ENCODE data around the gene CPVL. TPM values are rescaled to one million over a fixed set of nuclear protein-coding genes. Genes with fewer than 3 reads are reported as not detected.

The CPVL gene
- total and polyA plus RNA-seq, 2 of the 4 experiments (the other 2 are of a cell fraction), result not detected

DNA sequence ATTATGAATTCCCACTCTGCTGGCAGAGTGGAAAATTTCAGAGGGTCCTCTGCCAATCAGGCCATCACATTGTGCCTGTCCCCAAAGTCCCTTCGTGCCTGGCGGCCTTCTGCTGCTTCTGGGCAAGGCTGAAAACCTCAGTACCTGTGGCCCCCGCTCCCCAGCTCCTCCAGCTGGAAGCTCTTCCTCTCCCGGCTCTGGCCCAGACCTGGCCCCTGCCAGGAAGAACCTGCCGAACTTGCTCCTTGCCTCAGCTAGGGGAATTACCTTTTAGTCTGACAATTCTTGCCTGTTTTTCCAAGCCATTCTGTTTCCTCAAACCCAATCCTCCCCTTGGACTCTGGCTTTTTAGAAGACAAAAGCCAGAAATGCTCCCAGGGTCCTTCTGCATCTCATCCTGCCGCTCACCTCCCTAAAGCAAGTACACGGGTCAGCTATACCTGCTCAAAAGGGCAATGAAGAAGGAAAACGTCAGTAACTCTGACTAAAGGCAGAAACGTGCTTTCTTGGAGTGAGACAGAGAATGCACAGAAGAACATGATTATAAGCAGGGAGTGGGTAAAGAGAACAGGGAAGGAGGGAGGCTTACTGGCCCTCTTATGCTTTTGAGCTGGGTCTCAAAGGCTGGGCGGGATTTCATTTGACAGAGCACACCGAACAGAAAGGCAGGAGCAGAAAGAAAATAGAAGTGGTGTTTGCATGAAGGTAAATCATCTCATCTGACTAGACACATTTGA is 160.1 kb downstream of the CPVL start (continued):
- TF ChIP-seq RFX5 (IDR thresholded peaks at IDR 0.05; ENCODE audit: low read depth, low read length), result no peak

DNA sequence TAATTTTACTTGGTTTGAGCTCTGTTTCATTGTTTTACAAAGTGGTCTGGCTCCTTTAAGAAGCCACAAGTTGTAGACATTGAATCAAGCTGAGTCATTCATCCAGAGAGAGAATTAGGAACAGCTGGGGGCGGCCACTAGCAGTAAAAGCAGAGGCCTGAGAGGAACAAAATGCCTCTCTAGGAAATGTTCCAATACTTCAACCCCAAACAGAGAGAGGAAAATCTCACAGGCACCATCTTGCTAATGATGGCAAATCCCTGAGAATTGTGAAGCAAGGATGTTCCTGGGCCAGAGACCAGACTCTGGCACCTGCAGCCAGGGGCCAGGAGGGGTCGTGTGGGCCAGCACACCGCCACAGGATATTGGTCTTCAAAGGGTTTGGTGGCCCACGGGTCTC is 161.7 kb downstream of the CPVL start:
- TF ChIP-seq MXI1 (IDR thresholded peaks at IDR 0.05; ENCODE audit: borderline replicate concordance, low read depth, low read length), result no peak
- no peak for TF ChIP-seq CEBPB (IDR thresholded peaks at IDR 0.05; ENCODE audit: low read depth, low read length)
- TF ChIP-seq CHD1 (IDR thresholded peaks at IDR 0.05; ENCODE audit: low read depth, low read length), result no peak
- TF ChIP-seq FOS (IDR thresholded peaks at IDR 0.05; ENCODE audit: low read depth, low read length), result peak; percentile 42; the same call in 1 of the 2 replicates
- TF ChIP-seq, protein P1, sequence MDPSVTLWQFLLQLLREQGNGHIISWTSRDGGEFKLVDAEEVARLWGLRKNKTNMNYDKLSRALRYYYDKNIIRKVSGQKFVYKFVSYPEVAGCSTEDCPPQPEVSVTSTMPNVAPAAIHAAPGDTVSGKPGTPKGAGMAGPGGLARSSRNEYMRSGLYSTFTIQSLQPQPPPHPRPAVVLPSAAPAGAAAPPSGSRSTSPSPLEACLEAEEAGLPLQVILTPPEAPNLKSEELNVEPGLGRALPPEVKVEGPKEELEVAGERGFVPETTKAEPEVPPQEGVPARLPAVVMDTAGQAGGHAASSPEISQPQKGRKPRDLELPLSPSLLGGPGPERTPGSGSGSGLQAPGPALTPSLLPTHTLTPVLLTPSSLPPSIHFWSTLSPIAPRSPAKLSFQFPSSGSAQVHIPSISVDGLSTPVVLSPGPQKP (IDR thresholded peaks at IDR 0.05; ENCODE audit: borderline replicate concordance, low read depth, low read length), result no peak
- TF ChIP-seq NFE2L2 (IDR thresholded peaks at IDR 0.05; ENCODE audit: low read depth, low read length), result peak; percentile 91
- peak; percentile 34 for TF ChIP-seq MAFK (IDR thresholded peaks at IDR 0.05; ENCODE audit: low read depth, low read length)
- DNase-seq (peak; percentile 85), ATAC-seq (ENCODE audit: low read depth) (peak; percentile 77)
- in situ Hi-C loops (cut with MboI; ENCODE audit: low sequenced_read_pairs), result no loop called here
- Histone ChIP-seq H2BK20ac (ENCODE audit: low read depth, low read length) (no peak overlapping the region), H3K27ac (ENCODE audit: insufficient read depth, low read length) (peak overlapping the region; percentile 94), H3K14ac (replicated peaks; ENCODE audit: low read depth, low read length) (0 out of 2 replicates have a peak overlapping the region, but pooled peaks have one; percentile 28), H4K20me1 (ENCODE audit: insufficient read depth, low read length) (no peaks in the 10 kb centered on the region), H3K4me2 (ENCODE audit: low read depth, low read length) (peak overlapping the region; percentile 69), H4K8ac (ENCODE audit: low read depth in 2 of 2, low read length in 2 of 2) (peak overlapping the region; percentile 54 to 79; a peak in 3 of 4 replicates), H3K56ac (ENCODE audit: extremely low read depth, insufficient read depth, low read length) (no peak overlapping the region), H4K5ac (ENCODE audit: low read depth, low read length) (peak overlapping the region; percentile 71), H3K36me3 (ENCODE audit: control insufficient read depth, insufficient read depth, low read length) (no peaks in the 10 kb centered on the region), H3K9me1 (ENCODE audit: insufficient read depth, low read length) (peaks cover 15% of the 10 kb centered on the region), H2BK5ac (ENCODE audit: low read depth, low read length, poor library complexity, severe bottlenecking) (peak overlapping the region; percentile 79), H2AFZ (replicated peaks; ENCODE audit: low read length, poor library complexity) (peak overlapping the region; percentile 87), H3K4me1 (ENCODE audit: control insufficient read depth, insufficient read depth, low read length) (peaks cover 22% of the 10 kb centered on the region), H3K79me1 (ENCODE audit: low read depth in 1 of 2, low read length in 2 of 2) (no peaks in the 10 kb centered on the region), H2BK15ac (ENCODE audit: low read depth, low read length) (peak overlapping the region; percentile 59; the same call in 1 of the 3 replicates), H3K27me3 (ENCODE audit: control insufficient read depth, insufficient read depth, low read length) (no peaks in the 10 kb centered on the region), H4K91ac (ENCODE audit: insufficient read depth, low read depth, low read length) (peak overlapping the region; percentile 79), H3K4me3 (ENCODE audit: insufficient read depth, low read depth, low read length) (no peak overlapping the region), H3K4ac (ENCODE audit: low read depth, low read length) (peak overlapping the region; percentile 73; the same call in 1 of the 2 replicates), H2AK5ac (ENCODE audit: low read depth, low read length) (peak overlapping the region; percentile 63), H2AK9ac (replicated peaks; ENCODE audit: low read depth, low read length, poor library complexity) (no peak overlapping the region), H3K18ac (ENCODE audit: low read depth, low read length) (peak overlapping the region; percentile 87), H2BK120ac (ENCODE audit: low read depth, low read length) (peak overlapping the region; percentile 85), H3K9ac (ENCODE audit: low read depth, low read length) (no peak overlapping the region), H3K9me3 (ENCODE audit: control insufficient read depth, insufficient read depth, low read length) (no peaks in the 10 kb centered on the region), H3K23ac (ENCODE audit: low read depth, low read length) (no peak overlapping the region)
- dilution Hi-C loops (cut with HindIII; ENCODE audit: low sequenced_read_pairs, unreplicated experiment), result no loop called here
- CTCF ChIA-PET, result interaction anchor here (0.6 to 1.2 kb wide), 2 partner anchors 28 to 1295 kb away, joined by 3 to 6 read pairs; no protein-coding TSS in a partner anchor
- intact Hi-C loops (cut with micrococcal nuclease), result no loop called here
- POLR2A ChIA-PET (ENCODE audit: unreplicated experiment), result no interaction called here
- no TSS peak for BruUV-seq (replicated peaks)
- no CpG with 5 or more reads among the region's 4 CpGs for WGBS, 2 experiments (ENCODE audit: extremely low coverage in 2 of 2, insufficient read length in 1 of 2)

All from IMR-90 (cell line).